ENCODE results near the gene BCL2L15. TPM values are rescaled to one million over a fixed set of nuclear protein-coding genes. Genes with fewer than 3 reads are reported as not detected.

Gene BCL2L15
- total and polyA plus RNA-seq, 2 of the 8 experiments (the other 6 are each of a cell fraction or from before 2014, with no cell fraction given), result 0.32 to 0.36 TPM

DNA sequence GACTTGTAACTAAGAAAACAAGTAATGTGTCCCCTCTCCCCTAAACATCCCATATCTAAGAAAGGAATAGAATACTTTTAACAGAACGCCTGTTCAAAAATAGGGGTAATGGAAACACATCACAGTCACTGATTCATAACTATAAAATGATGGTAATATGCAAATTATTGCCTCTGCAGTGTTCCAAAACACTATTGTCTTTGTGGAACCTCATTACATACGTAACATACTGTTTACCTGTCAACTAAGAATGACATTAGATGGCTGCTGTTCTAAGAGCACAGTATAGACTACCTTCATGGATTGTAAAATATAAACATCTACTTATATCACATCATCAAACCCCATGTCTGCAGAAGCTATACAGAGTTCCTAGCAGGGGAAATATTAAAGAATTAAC is 3.4 kb upstream of the BCL2L15 start (continued):
- TF ChIP-seq, protein P1, sequence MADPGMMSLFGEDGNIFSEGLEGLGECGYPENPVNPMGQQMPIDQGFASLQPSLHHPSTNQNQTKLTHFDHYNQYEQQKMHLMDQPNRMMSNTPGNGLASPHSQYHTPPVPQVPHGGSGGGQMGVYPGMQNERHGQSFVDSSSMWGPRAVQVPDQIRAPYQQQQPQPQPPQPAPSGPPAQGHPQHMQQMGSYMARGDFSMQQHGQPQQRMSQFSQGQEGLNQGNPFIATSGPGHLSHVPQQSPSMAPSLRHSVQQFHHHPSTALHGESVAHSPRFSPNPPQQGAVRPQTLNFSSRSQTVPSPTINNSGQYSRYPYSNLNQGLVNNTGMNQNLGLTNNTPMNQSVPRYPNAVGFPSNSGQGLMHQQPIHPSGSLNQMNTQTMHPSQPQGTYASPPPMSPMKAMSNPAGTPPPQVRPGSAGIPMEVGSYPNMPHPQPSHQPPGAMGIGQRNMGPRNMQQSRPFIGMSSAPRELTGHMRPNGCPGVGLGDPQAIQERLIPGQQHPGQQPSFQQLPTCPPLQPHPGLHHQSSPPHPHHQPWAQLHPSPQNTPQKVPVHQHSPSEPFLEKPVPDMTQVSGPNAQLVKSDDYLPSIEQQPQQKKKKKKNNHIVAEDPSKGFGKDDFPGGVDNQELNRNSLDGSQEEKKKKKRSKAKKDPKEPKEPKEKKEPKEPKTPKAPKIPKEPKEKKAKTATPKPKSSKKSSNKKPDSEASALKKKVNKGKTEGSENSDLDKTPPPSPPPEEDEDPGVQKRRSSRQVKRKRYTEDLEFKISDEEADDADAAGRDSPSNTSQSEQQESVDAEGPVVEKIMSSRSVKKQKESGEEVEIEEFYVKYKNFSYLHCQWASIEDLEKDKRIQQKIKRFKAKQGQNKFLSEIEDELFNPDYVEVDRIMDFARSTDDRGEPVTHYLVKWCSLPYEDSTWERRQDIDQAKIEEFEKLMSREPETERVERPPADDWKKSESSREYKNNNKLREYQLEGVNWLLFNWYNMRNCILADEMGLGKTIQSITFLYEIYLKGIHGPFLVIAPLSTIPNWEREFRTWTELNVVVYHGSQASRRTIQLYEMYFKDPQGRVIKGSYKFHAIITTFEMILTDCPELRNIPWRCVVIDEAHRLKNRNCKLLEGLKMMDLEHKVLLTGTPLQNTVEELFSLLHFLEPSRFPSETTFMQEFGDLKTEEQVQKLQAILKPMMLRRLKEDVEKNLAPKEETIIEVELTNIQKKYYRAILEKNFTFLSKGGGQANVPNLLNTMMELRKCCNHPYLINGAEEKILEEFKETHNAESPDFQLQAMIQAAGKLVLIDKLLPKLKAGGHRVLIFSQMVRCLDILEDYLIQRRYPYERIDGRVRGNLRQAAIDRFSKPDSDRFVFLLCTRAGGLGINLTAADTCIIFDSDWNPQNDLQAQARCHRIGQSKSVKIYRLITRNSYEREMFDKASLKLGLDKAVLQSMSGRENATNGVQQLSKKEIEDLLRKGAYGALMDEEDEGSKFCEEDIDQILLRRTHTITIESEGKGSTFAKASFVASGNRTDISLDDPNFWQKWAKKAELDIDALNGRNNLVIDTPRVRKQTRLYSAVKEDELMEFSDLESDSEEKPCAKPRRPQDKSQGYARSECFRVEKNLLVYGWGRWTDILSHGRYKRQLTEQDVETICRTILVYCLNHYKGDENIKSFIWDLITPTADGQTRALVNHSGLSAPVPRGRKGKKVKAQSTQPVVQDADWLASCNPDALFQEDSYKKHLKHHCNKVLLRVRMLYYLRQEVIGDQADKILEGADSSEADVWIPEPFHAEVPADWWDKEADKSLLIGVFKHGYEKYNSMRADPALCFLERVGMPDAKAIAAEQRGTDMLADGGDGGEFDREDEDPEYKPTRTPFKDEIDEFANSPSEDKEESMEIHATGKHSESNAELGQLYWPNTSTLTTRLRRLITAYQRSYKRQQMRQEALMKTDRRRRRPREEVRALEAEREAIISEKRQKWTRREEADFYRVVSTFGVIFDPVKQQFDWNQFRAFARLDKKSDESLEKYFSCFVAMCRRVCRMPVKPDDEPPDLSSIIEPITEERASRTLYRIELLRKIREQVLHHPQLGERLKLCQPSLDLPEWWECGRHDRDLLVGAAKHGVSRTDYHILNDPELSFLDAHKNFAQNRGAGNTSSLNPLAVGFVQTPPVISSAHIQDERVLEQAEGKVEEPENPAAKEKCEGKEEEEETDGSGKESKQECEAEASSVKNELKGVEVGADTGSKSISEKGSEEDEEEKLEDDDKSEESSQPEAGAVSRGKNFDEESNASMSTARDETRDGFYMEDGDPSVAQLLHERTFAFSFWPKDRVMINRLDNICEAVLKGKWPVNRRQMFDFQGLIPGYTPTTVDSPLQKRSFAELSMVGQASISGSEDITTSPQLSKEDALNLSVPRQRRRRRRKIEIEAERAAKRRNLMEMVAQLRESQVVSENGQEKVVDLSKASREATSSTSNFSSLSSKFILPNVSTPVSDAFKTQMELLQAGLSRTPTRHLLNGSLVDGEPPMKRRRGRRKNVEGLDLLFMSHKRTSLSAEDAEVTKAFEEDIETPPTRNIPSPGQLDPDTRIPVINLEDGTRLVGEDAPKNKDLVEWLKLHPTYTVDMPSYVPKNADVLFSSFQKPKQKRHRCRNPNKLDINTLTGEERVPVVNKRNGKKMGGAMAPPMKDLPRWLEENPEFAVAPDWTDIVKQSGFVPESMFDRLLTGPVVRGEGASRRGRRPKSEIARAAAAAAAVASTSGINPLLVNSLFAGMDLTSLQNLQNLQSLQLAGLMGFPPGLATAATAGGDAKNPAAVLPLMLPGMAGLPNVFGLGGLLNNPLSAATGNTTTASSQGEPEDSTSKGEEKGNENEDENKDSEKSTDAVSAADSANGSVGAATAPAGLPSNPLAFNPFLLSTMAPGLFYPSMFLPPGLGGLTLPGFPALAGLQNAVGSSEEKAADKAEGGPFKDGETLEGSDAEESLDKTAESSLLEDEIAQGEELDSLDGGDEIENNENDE (IDR thresholded peaks at IDR 0.05; ENCODE audit: insufficient replicate concordance, low read length), result no peak
- no peak for TF ChIP-seq TAF7 (optimal IDR thresholded peaks at IDR 0.05; ENCODE audit: borderline replicate concordance, low read depth, low read length)
- TF ChIP-seq SAP30 (IDR thresholded peaks at IDR 0.05; ENCODE audit: insufficient read depth, insufficient replicate concordance, low read length), result no peak
- TF ChIP-seq TCF12 (IDR thresholded peaks at IDR 0.05; ENCODE audit: low read depth, low read length), result no peak
